GM18526 (cell line): ENCODE measurements around the gene STRIT1.

Source experiments
- POLR2A ChIP-seq: IDR thresholded peaks from 3 replicates; pipeline ENCODE4 v1.6.1; 2011; ENCODE audit not compliant: insufficient read length; ENCODE audit errors: extremely low read depth

STRIT1 gene

DNA sequence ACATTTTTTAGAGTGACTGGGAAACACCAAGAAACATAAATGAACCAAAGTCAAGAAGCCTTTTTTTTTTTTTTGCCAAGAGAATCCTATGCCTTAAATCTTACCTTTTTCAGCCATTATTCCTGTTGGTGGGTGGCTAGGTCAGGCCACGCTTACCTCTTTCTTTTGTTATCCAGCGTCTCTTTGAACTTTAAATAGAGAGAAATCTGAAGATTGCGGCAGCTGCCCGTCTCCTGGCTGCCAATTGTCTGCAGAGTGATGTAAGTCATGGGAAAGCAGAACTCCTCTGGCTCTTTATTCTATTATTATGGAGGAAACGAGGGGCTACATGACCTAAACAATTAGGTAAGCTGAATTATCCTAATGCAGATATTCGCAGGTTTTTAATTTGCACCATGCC is at the start of gene STRIT1:
Gene STRIT1 (minus strand): TSS at position 168 of the 400 bp plus-strand sequence.
- TF ChIP-seq POLR2A = no peak

DNA sequence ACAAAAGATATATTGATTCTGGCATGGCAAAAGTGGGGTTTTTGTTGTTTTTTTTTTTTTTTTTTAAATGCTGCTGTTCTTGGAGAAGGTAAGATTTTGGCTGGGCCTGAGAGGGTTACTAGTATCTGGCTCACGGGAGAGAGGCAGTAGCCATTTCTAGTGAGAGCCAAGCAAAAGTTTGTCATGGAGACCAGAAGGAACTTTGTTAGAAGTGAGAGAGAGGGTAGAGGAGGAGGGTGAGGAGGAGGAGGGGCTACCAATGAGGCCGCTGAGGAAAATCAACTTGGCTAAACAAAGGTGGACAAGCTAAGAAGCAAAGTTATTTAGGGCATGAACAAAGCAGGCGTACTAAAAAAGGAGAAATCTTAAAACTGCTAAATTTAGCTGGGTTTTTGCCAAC is 48.9 kb upstream of the STRIT1 start:
- TF ChIP-seq POLR2A = no peak

DNA sequence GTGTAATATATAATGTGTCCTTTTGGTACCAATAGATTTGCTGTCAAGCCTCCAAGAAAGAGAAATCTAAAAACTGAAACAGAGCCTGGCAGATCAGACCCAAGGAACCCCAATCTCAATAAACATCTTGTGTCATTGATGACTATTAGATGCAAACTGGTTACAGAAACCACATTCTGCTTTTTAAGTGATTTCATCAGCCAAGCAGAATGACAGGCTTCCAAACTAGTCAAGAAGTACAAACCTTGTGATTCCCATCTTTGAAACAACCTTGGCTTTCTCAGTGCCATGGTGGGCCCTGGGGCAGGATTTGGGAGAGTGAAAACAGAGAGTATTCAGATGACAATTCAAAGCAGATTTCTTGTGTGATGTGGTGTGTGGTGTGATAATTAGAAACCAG is 45.6 kb upstream of the STRIT1 start:
- TF ChIP-seq POLR2A = no peak

DNA sequence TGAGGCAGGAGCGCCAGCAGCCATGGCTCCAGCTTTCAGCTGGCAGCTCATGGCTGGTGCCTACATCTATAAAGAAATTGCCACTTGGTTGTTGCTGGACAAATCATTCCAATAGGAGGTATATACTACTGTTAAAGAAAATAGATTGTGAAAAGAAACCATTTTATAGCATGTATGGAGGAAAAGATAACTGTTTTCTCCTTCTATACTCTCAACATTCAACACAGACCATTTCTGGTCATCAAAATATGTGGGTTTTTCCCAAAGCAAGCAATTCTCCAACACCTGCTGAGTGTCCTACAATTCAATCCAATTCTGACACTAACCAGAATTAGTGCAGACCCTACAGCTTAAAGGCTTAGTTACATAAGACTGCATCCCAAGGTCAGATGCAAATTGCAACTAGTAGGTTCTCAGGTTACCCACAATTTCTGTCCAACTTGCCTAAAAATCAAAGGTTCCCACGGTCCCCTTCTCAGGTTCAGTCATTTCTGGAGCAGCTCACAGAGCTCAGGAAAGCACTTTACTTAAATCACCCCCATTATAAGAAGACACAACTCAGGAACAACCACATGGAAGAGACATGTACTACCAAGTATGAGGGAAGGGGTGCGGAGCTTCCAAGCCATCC is 42.4 kb upstream of the STRIT1 start:
- TF ChIP-seq POLR2A = no peak

DNA sequence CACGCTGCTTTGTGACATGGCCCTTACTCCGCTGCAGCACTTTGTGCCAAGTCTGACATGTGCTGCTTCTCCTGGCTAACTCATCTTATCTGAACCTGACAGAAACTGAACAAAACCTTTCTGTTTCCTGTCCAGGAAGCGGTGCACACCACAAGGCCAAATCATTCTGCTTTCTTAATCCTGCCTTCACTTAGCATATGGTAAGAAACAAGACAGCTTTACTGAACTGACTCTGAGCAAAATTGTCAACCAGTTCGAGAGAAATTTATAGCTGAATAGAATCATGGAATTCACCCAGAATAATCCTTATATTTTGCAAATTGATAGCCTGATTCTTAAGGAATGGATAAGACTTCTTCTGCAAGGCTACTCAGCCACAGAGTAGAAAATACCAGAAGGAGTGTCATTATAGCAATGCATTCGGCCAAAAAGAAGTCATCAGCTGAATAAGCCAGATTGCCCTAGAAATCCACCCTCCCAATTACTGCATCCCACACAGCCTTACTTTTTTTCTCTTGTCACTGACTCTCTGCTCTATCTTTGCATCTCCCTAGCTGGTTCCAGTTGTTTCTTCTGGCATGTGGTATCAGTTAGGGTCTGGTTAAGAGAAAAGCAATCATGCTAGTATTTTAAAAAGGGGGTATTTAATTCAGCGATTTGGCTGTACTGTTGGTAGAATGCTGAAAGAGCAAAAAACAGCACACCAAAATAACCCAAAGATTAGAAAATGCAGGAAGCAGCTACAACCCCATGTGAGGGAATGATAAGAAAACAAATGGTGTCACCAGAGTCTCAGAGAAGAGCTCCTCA is 41.6 kb upstream of the STRIT1 start:
- TF ChIP-seq POLR2A = no peak

GRCh38 chr3:155334215-155334913 is 40.9 kb upstream of the STRIT1 start:
- no peak for TF ChIP-seq POLR2A

GRCh38 chr3:155332716-155333115 is 39.2 kb upstream of the STRIT1 start:
- TF ChIP-seq POLR2A = no peak

- no peak for TF ChIP-seq POLR2A
Measured at GRCh38 chr3:155331078-155331477, 37.6 kb upstream of the STRIT1 start.

DNA sequence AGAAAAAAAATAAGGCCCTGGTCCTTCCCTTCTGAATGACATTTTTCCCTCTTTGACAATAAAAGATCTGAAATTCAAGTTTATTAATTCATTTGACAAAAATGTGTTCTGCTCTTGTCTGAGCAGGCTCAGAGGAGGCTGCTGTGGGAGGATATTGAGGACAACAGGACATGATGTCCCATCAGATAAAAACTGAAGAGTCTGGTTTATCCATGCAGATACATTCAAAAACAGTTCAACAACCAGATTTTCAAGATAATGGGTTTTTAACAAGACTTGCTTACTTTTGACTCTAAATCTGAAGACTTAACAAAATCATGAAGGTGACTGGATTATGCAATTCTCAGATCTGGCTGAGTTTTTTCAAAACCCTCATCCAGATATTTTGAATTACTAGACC is 36.9 kb upstream of the STRIT1 start:
- TF ChIP-seq POLR2A = no peak

DNA sequence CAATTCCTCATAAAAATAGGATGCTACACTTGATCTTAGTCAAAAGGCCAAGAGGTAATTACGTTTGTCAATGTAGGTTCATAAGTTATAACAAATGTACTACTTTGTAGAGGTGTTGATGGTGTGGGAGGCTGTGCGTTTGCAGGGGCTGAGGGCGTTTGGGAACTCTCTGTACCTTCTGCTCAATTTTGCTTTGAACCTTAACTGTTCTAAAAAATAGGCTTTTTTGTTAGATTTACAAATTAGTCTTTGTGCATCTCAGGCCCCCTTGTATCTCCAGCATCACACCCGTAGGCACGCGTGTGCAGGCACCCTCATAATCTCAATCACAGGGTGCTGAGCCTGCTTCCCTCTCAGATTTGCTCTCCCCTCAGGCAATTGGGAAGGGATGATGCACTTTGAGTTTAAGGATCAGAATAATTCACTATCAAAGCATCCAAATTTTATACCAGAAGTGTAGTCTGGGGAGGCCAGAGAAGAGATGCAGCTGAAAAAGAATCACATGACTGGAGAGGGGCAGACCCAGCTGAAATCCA is 36.1 kb upstream of the STRIT1 start:
- no peak for TF ChIP-seq POLR2A

GRCh38 chr3:155327871-155328270 is 34.4 kb upstream of the STRIT1 start:
- TF ChIP-seq POLR2A = no peak

- no peak for TF ChIP-seq POLR2A
Measured at GRCh38 chr3:155327430-155327829, 33.9 kb upstream of the STRIT1 start.

- no peak for TF ChIP-seq POLR2A
Measured at GRCh38 chr3:155326901-155327300, 33.4 kb upstream of the STRIT1 start.

- TF ChIP-seq POLR2A = no peak
Measured at GRCh38 chr3:155326244-155326643, 32.8 kb upstream of the STRIT1 start.

- no peak for TF ChIP-seq POLR2A
Measured at GRCh38 chr3:155325263-155325835, 31.9 kb upstream of the STRIT1 start.

DNA sequence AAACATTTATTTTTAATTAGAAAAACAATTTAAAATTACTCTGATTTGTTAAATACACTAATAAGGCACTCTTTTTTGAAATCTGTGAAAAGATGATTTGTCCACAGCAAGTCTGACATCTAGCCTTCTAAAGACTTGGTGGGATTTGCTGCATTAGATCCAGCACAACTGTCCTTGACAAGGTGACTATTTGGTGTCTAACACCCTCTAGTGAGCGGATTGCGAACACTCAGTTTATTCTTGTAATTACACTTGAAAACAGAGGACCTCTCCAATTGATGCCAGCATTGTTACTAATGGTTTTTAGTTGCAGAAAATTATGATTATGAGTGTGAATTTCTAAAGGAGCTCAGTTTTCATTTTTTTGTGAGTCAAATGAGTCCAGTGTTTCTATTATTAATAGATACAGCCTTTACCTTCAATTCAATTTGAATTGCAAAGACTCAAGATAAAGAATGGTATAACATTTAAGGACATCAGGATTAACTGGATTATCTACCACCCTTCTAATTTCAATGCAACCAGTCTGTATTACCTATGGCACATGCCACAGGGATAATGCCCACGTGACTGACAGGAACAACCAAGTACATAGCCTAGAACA is 29.7 kb upstream of the STRIT1 start:
- TF ChIP-seq POLR2A = no peak

- TF ChIP-seq POLR2A = no peak
Measured at GRCh38 chr3:155321418-155321817, 27.9 kb upstream of the STRIT1 start.
